H1 (cell line): ENCODE results near the gene MLLT6. TPM values are rescaled to one million over a fixed set of nuclear protein-coding genes. Genes with fewer than 3 reads are reported as not detected.

ENCODE experiments used
- CTBP2 ChIP-seq: IDR thresholded peaks from 2 replicates; pipeline ENCODE4 v1.7.0; 2011; ENCODE audit warnings: borderline replicate concordance, mild to moderate bottlenecking, moderate library complexity, mixed read lengths, low read length; ENCODE audit not compliant: insufficient read depth, insufficient read length
- E2F6 ChIP-seq: IDR thresholded peaks from 2 replicates; pipeline ENCODE4 v1.6.1; 2012; ENCODE audit warnings: inconsistent platforms
- SAP30 ChIP-seq: fragments of 300-600 bp; sonication (generic); IDR thresholded peaks from 2 replicates; pipeline ENCODE4 v1.7.1; 2012; ENCODE audit warnings: low read length, moderate library complexity, mild to moderate bottlenecking, inconsistent platforms; ENCODE audit not compliant: insufficient read depth, insufficient replicate concordance
- SP4 ChIP-seq: IDR thresholded peaks from 2 replicates; pipeline ENCODE4 v1.6.1; 2012; ENCODE audit warnings: low read length, inconsistent platforms
- polyA plus RNA-seq, 7 experiments: library from polyadenylated mRNA; depleted of rRNA in 3 of 7; stranded (reverse) in 5 of 7; unstranded in 2 of 7; fragments of >200 nt in 5 of 7; fragments of 200-250 nt in 2 of 7; gene quantifications; 1 replicate in 5 of 7; 2 replicates in 1 of 7; 4 replicates in 1 of 7; pipeline versions ENCODE4 v1.2.1 to v1.2.3, GENCODE V29; 2011 to 2013; ENCODE audit warnings: missing spikeins in 2 of 7, mixed read lengths in 2 of 7
- total RNA-seq: library from RNA; stranded (reverse); fragmentation: NEBNext Ultra II Directional; extraction: Animal tissue kit (Norgen Biotek cat#: 25700); gene quantifications from 2 replicates; pipeline ENCODE4 v1.2.1, GENCODE V29; 2021

The MLLT6 gene
- total and polyA plus RNA-seq, 2 of the 8 experiments (the other 6 are each of a cell fraction or from before 2014, with no cell fraction given), result 6.5 to 8.0 TPM

GRCh38 chr17:38728290-38728831 is 23.3 kb downstream of the MLLT6 start (continued):
- TF ChIP-seq CTBP2 (no peak), E2F6 (no peak), SP4 (no peak), SAP30 (no peak)
